Left forelimb (tissue), 1 donor: ENCODE measurements around the gene GPI.
"Not testable (repeated sequence)": the region's sequence is repeated elsewhere in the genome, so short reads cannot be mapped to it uniquely, and the experiment has no call there.

Experiments
- DNase-seq: peaks from one replicate; pipeline ENCODE4 v3.0.0-alpha.2; 2018; ENCODE audit warnings: low spot score

The GPI gene

DNA sequence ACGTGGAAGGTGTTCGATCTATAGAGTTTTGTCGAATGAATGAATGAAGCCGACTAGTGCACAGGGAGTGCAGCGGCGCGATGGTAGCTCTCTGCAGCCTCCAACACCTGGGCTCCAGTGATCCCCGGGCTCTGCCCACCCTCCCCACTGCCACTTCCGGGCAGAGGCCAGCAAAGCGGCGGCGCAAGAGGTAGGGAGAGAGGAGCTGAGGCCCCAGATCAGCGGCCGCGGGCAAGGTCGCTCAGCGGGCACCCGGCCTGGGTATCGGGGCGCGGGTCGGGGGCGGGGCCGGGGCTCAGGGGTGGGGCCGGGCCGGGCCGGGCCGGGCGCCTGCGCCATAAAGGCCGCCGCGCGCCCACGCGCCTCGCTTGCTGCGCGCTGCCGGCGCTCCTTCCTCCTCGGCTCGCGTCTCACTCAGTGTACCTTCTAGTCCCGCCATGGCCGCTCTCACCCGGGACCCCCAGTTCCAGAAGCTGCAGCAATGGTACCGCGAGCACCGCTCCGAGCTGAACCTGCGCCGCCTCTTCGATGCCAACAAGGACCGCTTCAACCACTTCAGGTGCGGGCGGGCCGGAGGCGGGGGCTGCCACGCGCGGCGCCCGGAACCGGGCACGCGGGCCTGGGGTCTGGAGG lies at the start of gene GPI:
GPI (plus strand) TSS at position 367 of the 633 bp plus-strand sequence; CDS start at position 438, 71 bp downstream.
- DNase-seq = peak; percentile 72

DNA sequence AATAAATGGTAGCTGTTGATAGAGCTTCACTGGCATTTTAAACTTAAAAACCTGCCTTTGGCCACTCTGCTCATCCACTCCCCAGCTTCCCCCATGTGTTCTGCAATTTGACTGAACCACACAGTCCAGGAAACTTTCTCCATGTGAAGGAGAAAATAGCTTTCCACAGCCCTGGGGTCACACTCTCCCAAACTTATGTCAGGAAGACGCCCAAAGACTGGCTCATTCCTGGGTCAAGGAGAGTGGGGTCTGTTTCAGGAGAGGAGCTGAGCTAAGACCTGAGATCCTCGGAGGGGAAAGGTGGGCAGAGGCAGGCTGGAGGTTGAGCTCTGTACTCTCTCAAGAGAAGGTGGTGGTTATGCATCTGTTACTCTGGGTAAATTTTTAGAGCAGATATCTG lies 48.7 kb upstream of the GPI start:
- DNase-seq = no peak

DNA sequence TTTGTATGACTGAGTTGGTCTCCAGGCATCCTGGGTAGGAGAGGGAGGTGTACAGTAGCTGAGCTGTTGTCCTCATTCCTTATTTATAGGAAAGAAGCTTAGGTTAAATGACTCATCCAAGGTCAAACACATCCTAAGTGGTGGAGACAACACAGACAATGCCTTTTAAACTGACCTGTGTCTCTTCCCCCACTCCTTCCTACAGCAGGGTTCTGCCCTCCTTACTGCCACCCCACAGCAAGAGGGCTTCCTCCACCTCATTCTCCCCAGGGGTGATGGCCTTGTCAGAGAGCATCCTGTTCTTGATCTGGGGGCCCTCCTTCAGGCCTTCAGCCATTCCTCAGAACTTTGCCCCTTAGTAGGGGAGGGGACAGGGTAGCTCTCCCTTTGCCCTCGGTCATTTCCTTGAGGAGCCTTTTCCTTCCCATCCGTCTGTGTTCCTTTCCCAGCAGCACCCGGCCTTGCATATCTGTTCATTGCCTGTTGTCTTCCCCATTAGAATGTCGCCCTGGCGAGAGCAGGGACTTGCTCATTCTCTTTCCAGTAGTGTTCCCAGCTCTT lies 48.2 kb upstream of the GPI start:
- DNase-seq = no peak

DNA sequence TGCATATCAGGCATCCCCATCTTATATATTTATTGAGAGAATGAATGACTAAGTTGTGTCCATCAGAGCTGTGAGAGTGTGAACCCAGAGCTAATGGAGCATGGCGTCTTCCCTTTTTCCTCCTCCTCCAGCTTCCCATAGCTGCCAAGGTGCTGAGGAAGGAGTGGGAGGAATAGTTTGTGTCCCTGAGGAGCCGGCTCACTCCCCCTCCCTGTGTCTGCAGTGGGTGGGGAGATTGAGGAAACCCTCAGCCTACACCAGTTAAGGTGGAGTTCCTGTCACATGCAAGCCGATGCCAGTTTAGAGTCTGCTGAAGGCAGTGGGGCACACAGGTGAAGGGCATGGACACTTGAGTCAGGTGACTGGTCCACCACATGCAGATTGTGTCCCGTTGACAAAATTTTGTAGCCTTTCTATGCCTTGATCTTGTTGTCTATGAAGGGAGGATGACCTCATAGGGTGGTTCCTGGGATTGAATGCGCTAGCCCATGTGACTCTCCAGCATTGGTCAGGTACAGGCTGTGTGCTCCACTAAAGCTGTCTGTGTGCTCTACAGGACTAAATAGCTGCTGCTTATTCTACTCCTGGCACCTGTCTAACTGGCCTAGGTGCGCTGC lies 47.6 kb upstream of the GPI start:
- no peak for DNase-seq

DNA sequence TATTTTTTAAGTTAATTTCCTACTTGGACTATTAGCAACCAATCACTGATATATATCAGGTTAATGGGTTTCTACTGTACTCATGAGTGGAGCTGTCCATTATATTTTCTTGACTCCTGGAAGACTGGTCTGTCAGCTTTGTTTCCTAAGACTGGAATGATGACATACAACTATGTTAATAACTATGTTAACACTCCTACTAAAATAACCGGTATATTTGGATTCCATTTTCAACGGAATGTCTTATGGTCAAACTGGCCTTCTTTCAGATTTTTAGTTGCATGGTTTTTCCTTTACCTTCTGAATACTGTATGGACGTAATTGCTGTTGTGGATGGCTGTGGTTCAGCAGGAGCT lies 45.8 kb upstream of the GPI start:
- DNase-seq = no peak

DNA sequence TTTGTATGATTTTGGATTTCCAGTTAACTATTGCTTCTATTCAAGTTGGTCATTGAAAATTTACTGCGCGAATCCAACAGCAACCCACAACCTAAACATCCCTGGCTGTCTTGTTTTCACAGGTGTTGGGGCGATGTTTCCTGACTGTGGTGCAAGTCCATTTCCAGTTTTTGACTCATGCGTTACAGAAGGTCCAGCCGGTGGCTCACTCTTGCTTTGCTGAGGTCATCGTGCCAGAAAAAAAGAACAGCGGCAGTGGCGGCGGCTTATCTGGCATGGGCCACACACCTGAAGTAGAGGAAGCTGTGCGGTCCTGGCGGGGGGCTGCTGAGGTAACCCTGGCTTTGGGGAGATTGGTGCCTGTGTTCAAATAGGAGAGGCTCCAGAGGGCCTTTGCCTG lies 45.2 kb upstream of the GPI start:
- no peak for DNase-seq

DNA sequence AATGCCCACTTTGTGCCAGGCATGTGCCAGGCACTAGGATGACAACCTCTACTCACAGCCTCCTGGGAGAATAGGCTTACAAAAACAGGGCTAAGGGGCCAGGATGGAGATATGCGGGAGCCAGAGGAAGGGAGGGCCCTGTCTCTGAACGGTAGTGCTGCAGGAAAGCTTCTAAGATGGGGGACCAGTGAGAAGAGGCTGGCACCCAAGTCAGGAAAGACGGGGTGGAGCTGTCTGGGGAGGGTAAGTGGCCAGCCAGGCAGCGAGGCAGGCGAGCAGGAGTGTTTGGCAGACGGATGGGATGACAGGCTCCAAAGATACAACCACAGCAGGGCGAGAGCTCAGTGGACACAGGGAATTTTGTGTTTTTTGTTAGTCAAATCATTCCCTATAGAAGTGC lies 44.7 kb upstream of the GPI start:
- no peak for DNase-seq

DNA sequence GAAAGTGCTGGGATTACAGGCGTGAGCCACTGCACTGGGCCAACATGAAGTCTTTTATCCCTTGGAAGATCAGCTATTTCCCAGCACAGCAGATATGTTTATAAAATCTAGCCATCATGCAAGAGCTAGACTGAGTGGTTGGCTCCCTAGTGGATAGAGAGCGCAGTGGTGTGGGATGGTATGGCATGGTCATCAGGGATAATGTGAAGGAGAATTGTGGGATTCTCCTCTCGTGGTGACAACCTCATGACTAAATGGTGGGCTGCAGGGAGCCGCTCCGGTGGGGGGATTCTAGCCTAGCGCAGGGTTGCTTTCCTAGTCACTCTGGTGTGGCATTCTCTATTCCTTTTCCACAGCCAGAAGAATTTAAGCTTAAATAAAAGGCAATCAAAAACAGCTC lies 43.3 kb upstream of the GPI start:
- no peak for DNase-seq

DNA sequence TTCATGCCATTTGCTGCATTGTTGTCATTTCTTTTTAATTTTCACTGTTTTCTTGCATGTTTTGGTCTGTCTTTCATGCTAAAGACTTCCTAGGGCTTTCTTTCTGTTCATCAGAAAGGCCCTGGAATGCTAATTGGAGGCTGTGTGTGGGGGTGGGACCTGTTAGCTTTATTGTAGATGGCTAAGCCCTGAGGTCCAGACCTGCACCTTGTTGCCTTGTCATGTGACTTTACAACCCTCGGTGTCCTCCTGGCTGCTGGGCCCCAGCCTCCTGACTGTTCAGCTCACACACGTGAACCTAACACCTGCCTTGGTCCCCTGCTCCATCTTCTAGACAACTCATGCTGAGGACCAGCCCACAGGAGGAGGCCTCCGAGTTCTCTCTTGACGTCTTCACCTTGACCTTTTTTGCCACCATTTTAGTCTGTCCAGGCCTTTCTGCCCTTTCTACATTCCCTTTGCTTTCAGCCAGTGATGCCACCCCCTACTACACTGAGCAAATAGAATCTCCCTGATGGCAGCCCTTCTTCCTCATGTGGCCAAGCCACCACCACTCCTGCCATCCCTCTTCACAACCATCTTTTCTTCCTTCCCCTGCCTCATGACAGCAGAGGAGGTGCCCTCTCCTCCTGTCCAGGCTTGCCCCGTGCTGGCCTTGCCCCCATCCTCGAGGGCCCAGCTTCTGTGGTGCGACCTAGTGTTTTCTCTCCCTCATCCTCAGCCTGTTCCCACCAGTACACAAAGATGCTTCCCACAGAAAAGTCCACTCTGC lies 41.4 kb upstream of the GPI start:
- DNase-seq = no peak

DNA sequence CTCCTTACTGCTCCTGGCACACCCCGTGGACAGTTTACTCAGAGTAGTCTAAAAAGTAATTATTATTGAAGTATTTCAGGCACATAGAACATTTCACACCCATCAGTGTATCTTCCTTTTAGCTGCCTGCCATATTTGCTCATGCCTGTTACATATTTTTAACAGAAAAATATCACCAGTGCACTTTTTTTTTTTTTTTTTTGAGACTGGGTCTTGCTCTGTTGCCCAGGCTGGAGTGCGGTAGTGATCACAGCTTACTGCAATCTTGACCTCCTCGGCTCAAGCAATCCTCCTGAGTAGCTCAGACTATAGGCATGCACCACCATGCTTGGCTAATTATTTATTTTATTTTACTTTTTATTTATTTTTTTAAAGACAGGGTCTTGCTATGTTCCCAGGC lies 40.7 kb upstream of the GPI start:
- no peak for DNase-seq

DNA sequence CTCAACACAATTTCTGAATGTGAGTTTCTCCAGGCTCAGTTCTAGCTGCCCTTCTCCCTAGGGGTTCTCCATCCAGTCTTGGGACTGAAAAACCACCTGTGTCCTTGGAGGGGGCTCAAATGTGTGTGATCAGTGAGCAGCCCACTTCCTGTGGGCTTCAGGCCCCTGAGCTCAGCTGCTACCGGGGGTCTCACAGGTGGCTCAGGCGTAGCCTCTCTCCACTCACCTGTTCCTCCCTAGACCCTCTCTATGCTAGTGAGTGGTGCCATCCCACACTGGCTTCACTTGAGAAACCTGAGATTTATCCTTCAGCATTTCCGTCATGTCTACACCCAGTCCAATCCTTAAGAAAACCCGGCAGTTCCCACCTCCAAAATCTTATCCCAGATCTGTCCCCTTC lies 39.8 kb upstream of the GPI start:
- DNase-seq = no peak

DNA sequence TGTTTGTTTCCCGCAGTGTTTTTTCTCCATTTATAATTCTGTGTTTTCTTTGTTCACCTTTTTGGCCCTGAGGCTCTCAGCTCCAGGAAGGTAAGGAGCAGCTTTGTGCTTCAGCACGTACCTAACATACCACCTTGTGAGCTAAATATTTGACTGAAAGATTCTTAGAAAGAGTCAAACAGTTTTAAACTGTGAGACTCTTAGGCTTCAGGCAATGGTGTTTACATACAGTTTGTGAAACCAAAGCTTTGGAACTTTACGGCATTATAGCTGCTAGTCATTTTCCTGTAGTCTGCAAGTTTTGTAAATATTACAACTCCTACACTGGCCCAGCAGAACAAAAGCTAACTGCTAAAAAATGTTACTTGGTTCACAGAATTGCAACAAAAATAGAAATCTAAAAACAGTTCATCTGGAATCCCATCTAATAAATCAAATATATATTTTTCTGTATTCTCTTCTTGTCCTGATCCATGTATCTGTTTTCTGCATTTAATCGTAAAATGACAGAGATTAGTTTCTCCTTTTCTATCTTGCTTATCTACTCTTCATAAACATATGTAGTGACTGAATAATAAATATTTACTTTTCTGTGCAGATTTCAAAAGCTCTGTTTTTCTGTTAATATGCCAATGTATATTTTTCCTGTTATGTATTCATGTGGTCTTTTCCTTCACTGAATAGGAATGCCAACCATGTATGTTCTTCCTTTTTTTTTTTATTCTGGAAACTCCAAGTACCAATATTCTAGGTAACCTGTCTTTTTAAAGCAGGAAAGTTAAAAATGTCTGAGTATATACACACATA lies 38.8 kb upstream of the GPI start:
- no peak for DNase-seq

DNA sequence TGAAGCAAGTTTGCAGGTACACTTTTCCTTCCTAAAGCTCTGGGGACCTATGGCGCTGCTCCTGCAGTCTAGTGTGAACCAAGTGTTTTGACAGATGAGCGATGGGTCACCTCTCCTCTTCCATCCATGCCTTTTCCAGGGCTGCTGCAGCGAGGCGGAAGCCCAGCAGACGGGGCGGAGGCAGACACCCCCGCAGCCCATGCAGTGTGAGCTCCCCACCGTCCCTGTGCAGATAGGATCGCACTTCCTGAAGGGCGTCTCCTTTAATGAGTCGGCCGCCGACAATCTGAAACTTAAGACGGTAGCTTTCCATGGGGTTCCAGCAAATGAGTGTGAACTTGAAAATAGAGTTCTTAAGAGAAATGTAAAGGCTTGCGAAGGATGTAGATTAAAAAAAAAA lies 37.1 kb upstream of the GPI start:
- no peak for DNase-seq

DNA sequence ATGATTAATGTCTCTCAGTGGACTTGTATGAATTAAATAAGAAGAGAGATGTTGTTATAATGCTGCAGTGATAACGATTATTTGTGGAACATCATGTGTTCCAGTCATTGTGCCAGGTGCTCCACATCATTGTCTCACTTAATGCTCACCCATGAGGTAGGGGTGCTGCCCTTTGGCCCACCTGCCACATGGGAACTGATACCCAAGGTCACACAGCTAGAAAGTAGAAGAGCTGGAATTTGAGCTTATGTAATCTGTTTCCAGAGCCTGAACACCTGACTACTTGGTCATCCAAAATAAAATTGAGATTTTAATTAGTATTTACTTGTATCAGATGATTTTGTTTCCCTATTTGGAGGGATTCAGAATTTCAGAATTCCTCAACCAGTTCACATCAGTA lies 36.0 kb upstream of the GPI start:
- DNase-seq = no peak

DNA sequence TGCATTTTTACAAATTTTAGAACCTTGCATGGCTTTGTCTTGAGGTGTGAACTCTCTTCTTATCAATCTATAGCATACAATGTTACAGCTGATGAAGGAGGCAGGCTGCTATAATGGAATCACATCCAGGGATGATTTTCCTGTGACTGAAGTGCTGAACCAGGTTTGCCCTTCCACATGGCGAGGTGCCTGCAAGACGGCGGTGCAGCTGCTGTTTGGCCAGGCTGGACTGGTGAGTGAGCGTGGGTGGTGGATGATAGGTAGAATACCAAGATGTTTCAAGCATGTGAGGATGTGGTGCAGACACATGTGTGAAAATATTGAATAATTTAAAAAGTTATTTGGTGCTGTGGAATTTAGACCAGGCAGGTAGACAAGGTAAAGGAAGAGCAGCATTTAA lies 34.9 kb upstream of the GPI start:
- no peak for DNase-seq

DNA sequence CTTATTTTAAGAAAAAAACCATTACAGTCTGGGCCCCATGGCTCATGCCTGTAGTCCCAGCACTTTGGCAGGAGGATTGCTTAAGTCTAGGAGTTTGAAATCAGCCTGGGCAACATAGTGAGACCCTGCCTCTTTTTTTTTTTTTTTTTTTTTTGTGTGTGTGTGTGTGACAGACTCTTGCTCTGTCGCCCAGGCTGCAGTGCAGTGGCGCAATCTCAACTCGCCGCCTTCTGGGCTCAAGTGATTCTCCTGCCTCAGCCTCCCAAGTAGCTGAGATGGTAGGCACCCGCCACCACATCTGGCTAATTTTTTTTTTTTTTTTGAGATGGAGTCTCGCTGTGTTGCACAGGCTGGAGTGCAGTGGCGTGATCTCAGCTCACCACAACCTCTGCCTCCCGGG lies 34.4 kb upstream of the GPI start:
- DNase-seq = not testable (repeated sequence)

DNA sequence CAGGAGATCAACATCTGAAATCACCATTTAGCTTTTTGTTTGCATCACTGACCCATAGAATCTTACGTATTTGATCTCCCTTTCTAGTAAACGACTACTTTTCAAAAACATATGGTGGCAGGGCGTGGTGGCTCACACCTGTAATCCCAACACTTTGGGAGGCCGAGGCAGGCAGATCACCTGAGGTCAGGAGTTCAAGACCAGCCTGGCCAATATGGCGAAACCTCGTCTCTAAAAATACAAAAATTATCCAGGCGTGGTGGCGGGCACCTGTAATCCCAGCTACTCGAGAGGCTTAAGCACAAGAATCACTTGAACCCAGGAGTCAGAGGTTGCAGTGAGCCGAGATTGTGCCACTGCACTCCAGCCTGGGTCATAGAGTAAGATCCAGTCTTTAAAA lies 33.4 kb upstream of the GPI start:
- DNase-seq = not testable (repeated sequence)

DNA sequence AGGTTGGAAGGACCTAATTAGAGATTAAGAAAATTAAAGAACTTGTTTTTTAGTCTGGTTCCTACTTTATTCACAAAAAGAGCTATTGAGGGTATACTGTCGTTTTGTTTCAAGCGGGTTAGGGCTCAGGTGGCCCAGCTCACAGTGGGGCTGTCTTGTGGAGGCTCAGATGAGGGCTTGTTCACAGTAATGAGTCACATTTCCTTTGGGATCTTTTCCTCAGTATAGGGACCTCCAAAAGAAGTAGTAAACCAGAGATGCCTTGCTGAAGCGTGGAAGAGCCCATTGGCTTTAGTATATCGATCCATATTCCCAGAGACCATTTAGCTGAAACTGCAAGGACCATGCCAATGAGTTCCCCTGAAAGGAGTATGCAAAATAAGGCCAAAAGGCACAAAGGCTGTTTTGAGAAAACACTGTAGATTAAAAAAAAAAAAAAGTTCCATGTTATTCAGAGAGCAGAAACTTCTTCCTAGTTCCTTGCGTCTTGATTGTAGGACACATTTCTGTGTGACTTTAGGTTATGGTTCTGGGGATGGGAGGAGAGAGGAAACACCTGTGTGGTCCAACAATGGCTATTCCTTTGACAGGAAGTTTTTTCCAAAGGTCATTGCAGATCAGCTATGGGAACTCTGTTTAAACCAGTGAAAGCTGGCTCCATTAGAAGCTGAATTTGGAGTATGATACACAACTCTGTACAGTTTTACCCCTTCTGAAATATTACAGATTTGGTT lies 32.8 kb upstream of the GPI start:
- no peak for DNase-seq

DNA sequence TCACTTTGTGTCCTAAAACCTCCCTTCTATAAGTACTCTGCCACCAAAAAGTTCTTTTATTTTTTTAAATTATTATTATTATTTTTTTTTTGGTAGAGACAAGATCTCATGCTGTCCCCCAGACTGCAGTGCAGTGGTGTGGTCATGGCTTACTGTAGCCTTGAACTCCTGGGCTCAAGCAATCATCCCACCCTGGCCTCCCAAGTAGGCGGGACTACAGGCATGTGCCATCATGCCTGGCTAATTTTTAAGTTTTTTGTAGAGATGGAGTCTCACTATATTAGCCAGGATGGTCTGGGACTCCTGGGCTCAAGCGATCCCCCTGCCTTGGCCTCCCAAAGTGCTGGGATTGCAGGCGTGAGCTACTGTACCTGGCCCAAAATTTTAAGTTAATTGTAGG lies 29.1 kb upstream of the GPI start:
- no peak for DNase-seq

DNA sequence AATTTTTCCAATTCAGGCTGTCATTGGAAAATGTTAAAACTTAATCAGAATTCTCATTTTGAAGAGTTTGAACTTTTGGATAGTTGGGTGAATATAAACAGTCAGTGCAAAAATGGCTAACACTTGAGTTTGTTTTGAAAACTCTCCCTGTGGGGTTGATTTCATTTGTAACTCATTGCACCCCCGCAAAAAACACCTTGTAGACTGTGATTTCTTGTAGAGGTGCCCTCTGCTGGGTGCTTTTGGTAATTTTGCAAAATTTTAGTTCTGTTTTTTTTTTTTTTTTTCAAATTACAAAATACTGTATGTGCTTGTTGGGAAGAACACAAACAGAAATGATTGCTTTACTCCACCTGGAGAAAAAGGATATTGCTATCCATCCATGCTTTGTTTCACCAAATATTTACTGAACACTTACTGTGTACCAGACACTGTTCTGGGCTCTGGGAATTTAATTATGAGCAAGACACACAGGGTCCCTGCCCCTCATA lies 28.2 kb upstream of the GPI start:
- DNase-seq = no peak

DNA sequence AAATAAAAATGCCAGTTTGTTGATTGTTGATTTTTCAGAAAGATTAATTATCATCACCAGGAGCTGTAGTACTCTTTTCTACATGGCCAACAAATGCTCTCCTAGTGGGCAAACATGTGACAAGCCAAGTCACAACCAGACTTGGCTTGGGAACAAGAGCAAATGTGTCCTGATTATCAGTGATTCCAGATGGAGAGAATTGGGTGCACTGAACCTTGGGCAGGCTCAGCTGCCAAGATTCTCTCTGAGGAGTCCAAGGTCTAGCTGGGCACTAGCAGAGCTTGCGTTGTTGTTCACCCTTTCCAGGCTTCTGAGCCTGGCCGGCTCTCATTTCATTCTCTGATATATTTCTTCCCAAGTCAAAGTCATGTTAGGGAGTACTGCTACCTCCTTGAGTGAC lies 27.3 kb upstream of the GPI start:
- no peak for DNase-seq
